NCI-H1694 (cell line): ENCODE results near the gene NRP2.

Experiments
- DNase-seq: peaks from one replicate; lab custom pipeline; 2025; lab: John Stamatoyannopoulos, UW

NRP2 gene

DNA sequence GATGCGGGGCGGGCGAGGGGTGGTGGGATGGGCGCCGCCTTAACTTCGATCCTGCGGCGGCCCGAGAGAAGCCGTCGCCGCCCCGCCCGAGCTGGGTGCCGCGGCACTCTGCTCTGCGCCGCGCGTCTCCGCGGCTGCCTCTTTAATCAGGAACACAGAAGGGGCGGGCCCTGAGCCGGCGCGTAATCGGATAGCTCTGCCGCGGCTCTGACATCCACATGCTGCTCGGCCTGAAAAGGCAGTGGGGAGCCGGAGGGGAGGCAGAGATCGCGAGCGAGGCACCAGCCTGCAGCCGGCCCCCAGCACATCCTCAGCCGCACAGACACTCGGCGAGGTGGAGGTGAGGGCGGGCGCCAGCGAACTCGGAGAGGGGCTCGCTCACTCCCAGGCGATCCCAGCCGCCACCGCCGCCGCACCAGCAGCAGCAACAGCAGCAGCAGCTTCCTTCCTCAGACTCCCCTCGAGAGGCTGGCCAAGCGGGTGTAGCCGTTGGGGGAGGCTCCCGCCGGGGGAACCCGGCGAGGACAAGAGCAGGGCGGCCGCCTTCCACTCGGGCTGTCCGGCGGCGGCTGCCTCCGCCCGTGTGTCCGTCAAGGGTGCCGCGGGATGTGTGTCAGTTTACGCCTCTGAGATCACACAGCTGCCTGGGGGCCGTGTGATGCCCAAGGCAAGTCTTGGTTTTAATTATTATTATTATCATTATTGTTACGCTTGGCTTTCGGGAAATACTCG, at the start of gene NRP2:
TSS of gene NRP2 (plus strand) at position 263 of the 732 bp plus-strand sequence. CDS start 790 bp downstream, outside the sequence.
- DNase-seq = peak; percentile 59

GRCh38 chr2:205633994-205634393, 48.3 kb upstream of the NRP2 start:
- DNase-seq = no peak

DNA sequence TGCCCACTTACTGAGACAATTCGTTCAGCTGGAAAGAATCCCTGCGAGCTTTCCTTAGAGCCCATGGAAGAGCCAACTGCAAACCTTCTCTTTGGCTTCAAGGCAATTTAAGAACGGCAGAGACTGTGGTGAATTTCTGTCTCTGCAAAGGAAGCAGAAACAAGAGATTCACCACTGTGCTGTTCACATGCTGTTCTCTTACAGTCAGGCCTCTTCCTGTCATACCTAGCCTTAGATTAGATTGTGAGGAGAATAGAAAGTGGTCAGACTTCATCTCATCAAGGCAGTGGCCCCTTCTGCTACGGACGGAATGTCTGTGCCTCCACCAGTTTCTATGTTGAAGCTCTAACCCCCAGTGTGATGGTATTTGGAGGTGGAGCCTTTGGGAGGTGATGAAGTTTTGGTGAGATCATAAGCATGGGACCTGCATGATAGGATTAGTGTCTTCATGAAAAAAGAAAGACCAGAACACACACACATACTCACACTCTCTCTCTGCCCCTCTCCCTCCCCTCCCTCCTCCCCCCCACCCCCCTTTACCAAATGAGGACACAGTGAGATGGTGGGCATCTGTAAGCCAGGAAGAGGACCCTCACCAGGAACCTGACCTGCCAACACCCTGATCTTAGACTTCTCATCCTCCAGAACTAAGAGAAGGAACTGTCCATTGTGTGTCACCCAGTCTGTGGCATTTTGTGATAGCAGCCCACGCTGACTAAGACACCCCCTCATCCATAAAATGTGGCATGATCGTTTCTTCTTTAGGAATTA, 45.6 kb upstream of the NRP2 start:
- DNase-seq = no peak

GRCh38 chr2:205637320-205637602, 45.0 kb upstream of the NRP2 start:
- no peak for DNase-seq

DNA sequence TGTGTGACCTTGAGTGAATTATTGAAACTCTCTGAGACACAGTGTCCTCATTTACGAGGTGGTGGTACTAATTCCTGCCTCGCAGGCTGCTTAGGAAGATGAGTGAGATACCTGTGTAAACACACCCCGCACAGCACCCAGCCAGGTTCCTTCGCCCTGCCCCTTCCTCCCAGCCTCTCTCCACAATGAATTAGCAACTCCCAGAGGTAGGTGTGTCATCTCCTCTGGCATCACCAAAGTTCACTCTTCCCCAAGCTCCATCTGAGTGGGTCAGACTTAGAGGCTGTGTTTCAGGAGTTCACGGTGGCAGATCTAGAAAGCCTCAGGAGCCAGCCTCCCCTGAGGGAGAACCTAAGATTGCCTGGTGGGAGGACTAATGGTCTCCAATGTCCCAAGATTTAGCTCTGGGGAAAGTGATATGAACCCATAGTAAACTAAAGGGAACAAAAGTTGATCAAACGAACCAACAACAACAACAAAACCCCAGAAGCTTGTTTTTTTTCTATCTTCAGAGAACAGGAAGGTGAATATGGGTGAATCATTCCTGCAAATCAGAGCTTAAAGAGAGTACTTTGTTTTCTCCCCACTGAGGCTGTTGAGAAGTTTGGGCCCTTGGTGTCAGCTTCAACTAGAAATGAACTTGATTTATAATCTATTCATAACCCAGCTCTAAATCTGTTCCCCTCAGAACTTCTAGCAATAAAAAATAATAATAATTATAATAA, 44.4 kb upstream of the NRP2 start:
- DNase-seq = no peak

DNA sequence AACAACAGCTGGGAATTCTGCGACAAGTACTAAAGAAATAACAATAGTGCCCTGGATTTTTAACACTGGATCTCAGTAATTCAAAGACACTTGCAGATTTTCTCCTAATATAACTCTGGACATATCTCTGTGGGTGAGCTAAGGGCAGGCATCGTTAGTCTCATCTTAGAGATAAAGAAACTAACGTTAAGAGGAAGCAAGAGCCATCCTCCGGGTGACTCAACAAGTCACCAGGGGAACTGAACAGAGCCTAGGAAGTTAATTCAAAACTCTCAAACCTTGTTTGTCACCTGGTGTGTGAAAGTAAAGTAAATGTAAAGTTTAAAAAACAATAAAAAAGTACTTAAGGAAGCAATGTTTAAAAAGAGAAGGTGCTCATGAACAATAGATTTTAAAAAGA, 41.6 kb upstream of the NRP2 start:
- no peak for DNase-seq

- DNase-seq = no peak
Measured at GRCh38 chr2:205642599-205643356, 39.5 kb upstream of the NRP2 start.

GRCh38 chr2:205643391-205643885, 38.9 kb upstream of the NRP2 start:
- DNase-seq = no peak

- no peak for DNase-seq
Measured at GRCh38 chr2:205644018-205644417, 38.3 kb upstream of the NRP2 start.

DNA sequence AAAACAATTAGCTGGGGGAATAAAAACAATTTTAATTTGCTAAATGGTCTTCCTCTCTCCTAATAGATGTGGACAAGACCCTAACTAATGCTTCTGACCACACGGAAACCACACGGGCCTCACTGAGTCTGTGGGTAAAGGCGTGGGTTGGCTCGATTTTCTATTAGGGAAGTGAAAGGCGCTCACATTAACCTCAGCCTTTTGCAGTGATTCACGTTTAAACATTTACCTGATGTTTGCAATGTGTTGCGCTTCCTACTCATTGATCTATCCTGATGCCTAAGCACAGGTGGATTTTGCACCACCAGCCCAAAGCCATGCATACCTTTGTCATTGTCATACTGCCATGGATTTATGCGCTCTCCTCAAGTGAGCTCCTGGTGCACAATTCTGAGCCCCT, 35.6 kb upstream of the NRP2 start:
- DNase-seq = no peak

DNA sequence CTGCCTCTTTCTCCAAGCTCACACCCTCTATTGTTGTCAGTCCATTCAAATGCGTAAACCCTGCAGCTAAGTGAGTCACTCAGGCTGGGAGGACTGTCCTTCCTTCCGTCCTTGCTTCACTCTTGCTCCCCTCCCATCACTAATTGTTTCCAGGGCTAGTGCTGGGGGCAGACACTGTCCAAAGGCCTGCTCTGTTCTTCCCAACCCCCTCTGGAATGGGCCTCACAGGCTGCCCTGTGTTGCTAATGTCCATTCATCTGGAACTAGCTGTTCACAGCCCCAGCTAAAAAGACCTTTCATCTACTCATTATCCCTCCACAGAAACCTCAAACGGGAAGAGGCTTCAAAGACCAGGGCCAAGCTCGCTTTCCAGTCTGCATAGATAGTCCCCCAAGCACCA, 31.9 kb upstream of the NRP2 start:
- DNase-seq = no peak

DNA sequence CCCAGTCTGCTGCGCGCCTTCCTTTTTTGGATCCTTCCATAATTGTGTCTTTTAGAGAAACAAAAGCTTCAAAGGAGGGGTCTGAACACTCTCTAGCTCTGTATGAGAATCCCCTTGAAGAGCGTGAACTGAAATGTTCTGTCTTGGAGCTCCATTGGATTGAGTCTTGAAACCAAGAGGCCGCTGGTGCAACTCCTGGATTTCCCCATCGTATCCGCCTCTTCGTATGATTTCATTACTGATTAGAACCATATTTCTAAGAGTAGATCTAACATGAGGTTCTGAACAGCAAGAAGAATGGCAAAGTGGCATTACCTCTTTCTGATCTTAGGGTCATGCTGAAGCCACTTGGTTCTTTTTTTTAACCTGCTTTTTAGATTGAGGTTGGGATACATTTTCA, 31.4 kb upstream of the NRP2 start:
- DNase-seq = no peak

DNA sequence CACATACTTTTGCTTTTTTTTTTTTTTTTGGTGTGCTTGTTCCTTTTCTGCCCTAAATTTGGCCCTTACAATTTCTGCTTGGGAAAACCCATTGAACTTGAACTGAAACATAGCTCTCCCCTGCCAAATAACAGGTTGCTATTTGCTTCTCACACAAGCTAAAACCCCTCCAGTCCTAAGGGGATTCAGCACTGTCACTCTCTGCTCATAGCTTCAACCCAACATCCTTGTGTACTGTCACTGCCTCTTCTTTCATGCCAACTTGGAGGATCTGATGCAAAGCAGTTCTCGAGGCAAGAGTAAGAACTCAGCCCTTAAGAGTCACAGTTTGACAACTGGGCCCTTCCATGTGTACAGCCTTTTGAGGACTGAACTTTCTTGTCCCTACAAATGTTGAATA, 30.6 kb upstream of the NRP2 start:
- DNase-seq = no peak

GRCh38 chr2:205654878-205655605, 27.3 kb upstream of the NRP2 start:
- DNase-seq = no peak

DNA sequence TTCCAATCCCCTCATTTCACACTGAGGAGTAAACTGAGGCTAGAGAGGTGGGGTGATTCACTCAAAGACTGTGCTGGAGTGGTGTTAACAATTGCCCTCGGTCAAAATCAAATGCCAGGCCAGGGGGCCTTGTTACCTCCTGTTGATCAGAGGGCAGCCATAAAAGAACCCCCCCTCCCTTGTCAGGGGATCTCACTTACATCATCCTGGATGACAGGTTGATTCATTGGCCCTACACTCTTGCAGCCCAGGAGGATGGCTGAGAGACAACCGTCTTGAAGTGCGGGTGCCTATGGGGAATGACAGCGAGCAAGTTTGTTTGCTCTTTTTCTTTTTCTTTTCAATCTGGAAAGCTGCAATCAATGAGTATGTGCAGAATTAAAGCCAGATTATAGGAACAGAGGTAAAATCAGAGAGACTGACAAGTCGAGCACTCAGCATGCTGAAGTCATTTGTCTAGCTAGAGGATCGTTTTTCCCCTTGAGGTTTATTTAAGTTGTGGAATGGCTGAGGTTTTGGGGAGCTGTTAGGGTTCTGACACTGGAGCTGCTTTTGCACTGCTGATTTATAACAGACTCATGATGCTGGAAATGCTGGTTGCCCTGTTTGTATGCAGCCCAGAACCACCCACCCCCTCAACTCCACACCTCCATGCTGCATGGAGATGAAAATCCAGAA, 26.4 kb upstream of the NRP2 start:
- no peak for DNase-seq

- DNase-seq = no peak
Measured at GRCh38 chr2:205656461-205656860, 25.8 kb upstream of the NRP2 start.

- DNase-seq = no peak
Measured at GRCh38 chr2:205656941-205657340, 25.4 kb upstream of the NRP2 start.

DNA sequence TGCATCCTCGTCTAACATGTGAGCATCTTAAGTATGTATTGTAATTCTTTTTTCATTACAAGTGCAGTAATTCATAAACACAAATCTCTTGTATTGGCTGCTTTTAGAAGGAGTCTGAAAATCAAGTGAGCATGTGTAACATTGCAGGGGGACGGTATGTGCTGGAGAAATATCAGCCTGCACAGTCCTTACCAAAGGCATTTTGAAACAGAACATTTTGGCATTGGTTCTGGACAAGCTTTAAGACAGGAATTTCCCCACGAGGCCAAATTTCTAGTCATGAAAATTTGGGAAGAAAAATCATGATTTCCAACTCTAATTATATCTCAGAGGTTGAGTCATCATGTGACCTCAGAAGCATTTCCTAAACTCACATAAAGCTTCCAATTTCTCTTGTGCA, 24.7 kb upstream of the NRP2 start:
- no peak for DNase-seq

- no peak for DNase-seq
Measured at GRCh38 chr2:205658068-205658467, 24.2 kb upstream of the NRP2 start.

GRCh38 chr2:205658572-205658971, 23.7 kb upstream of the NRP2 start:
- DNase-seq = no peak

DNA sequence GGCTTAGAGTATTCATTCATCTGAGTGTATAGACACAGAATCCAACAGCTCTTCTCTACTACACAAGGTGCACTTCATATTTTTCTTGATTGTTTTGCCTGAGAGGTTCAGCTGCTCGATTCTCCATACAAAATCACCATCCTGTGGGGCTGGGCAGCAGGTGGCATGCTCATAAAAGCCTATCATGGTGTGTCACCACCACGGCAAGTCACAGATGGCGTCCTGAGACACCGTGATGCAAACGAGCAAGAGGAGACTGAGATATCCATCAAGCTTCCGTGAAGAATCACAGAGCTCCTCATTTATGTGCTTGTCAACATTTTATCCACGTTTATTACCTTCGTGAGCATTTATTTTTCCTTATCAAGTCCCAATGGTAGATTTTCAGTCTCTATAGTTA, 22.4 kb upstream of the NRP2 start:
- peak; percentile 64 for DNase-seq
